Prostate gland (tissue), 2 donors: Measurements from ENCODE around the gene RPS15. TPM values are rescaled to one million over a fixed set of nuclear protein-coding genes. Genes with fewer than 3 reads are reported as not detected.

Source experiments
- DNase-seq: peaks from one replicate; pipeline ENCODE4 v3.0.0-alpha.2; 2019; ENCODE audit warnings: low spot score
- H3K27ac ChIP-seq, 2 donors: fragments of 200-600 bp; sonication (generic); 2 replicates each; pipeline ENCODE4 v1.5.1; 2017 to 2019
- H3K27me3 ChIP-seq: fragments of 200-600 bp; sonication (generic); replicated peaks from 2 replicates; pipeline ENCODE4 v1.5.1; 2019; ENCODE audit not compliant: insufficient read depth
- H3K36me3 ChIP-seq, 2 donors: fragments of 200-600 bp; sonication (generic); 1 replicate in 1 of 2; 2 replicates in 1 of 2; pipeline versions ENCODE4 v1.5.1 to v1.8.1; 2017 to 2019
- H3K4me1 ChIP-seq: fragments of 200-600 bp; sonication (generic); replicated peaks from 2 replicates; pipeline ENCODE4 v1.5.1; 2019
- H3K4me3 ChIP-seq, 2 donors: fragments of 200-600 bp; sonication (generic); 2 replicates each; pipeline ENCODE4 v1.5.1; 2017 to 2019
- H3K9me3 ChIP-seq: fragments of 200-600 bp; sonication (generic); 2 replicates; pipeline ENCODE4 v1.5.1; 2017
- POLR2A ChIP-seq: fragments of 450-650 bp; IDR thresholded peaks from one replicate; pipeline ENCODE4 v1.6.1; 2016; ENCODE audit warnings: antibody characterized with exemption, mild to moderate bottlenecking
- POLR2AphosphoS5 ChIP-seq: sonication (generic); formaldehyde crosslinking; IDR thresholded peaks from one replicate; pipeline ENCODE4 v1.6.1; 2017; ENCODE audit warnings: antibody characterized with exemption
- WGBS: methylation state at CpG from one replicate; pipeline ENCODE4 v1.1.5; 2018; 5-methylcytosine and 5-hydroxymethylcytosine counted together
- intact Hi-C: fragments of 100-400 bp; cut with DNase I; formaldehyde crosslinking; loops from one replicate; pipeline ENCODE4 v1.14.2; 2022
- total RNA-seq, 2 donors: library from RNA; depleted of rRNA; stranded (reverse); fragments of >200 nt; gene quantifications; one replicate each; pipeline ENCODE4 v1.1.0, GENCODE V29; 2016
- TF ChIP-seq, protein P1 (sequence below), 4 experiments: fragments of 200-600 bp in 2 of 4; fragments of 450-650 bp in 2 of 4; sonication (generic) in 2 of 4; IDR thresholded peaks; 1 replicate in 3 of 4; 2 replicates in 1 of 4; pipeline ENCODE4 v1.5.1; 2016 to 2019; ENCODE audit warnings: antibody characterized with exemption in 4 of 4, mild to moderate bottlenecking in 2 of 4, moderate library complexity in 2 of 4

The RPS15 gene
- total RNA-seq, 2 donors from 2014 or later, result 3,102 to 5,853 TPM

DNA sequence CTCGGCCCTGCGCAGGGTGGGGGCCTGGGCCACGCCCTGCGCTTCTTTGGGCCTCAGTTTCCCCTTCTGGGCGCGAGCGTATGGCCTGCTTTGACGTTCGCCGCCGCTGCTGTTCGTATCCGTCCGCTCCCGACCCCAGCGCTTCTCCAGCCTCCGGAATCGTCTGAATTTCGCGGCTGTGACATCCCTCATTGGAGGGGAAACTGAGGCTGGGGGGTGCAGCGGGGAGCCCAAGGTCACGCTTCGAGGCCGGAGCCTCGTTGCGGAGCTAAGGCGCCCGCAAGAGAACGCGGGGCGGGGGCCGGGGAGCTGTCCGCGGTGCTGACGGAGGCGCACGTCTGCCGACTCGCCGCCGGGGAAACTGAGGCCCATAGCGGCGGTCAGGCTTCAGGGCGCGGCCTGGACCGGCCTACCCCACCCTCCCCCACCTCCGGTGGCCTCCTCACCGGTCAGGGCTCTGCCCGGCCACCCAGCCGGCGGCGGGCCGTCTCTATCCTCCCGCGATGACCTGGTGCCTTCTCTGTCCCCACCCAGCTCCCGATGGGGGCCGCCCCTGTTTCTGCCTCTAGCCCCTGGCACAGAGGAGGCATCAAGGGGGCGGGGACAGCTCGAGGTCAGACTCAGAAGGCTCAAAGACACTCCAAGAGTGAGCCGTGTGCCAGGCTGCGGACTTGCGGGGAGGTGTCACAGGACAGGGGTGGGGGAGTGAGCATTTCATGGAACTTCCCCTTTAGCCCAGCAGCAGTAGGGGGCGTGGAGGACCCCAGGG is 8.7 kb downstream of the RPS15 start:
- no peaks in the 10 kb centered on the region for H3K36me3 ChIP-seq
- intact Hi-C loops, result no loop called here
- no peaks in the 10 kb centered on the region for H3K9me3 ChIP-seq
- 3% methylated on average over 58 of the region's 63 CpGs for WGBS
- DNase-seq, result no peak
- peak overlapping the region in 1 of 2 donors; percentile 33 for H3K4me3 ChIP-seq
- peaks cover 5% of the 10 kb centered on the region for H3K4me1 ChIP-seq
- peaks cover 44% of the 10 kb centered on the region for H3K27me3 ChIP-seq
- no peak overlapping the region for H3K27ac ChIP-seq
- TF ChIP-seq POLR2A (no peak), POLR2AphosphoS5 (no peak)
- TF ChIP-seq, protein P1, sequence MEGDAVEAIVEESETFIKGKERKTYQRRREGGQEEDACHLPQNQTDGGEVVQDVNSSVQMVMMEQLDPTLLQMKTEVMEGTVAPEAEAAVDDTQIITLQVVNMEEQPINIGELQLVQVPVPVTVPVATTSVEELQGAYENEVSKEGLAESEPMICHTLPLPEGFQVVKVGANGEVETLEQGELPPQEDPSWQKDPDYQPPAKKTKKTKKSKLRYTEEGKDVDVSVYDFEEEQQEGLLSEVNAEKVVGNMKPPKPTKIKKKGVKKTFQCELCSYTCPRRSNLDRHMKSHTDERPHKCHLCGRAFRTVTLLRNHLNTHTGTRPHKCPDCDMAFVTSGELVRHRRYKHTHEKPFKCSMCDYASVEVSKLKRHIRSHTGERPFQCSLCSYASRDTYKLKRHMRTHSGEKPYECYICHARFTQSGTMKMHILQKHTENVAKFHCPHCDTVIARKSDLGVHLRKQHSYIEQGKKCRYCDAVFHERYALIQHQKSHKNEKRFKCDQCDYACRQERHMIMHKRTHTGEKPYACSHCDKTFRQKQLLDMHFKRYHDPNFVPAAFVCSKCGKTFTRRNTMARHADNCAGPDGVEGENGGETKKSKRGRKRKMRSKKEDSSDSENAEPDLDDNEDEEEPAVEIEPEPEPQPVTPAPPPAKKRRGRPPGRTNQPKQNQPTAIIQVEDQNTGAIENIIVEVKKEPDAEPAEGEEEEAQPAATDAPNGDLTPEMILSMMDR (IDR thresholded peaks at IDR 0.05), result no peak

DNA sequence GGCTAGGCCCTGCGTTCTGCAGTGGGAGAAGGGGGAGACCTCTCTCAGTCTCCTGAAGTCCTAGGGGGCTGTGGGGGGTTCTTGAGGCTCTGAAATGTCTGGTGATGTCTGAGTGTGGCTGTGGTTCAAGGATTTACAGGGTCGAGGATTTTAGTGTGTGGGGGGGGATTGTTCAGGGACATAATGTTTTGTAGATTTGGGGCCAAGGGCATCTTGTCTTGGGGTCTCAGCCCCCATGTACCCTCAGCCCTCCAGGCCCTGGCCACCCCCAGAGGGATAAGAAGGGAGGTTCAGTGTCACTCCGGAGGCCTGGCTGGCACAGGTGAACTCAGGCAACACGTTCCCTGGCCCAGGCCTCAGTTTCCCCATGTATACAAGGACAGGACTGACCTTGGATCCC is 9.3 kb downstream of the RPS15 start:
- intact Hi-C loops, result no loop called here
- H3K36me3 ChIP-seq, result no peaks in the 10 kb centered on the region
- 29% methylated on average over 4 of the region's 4 CpGs for WGBS
- peaks cover 5% of the 10 kb centered on the region for H3K4me1 ChIP-seq
- H3K27me3 ChIP-seq, result peaks cover 50% of the 10 kb centered on the region
- no peak overlapping the region for H3K4me3 ChIP-seq
- H3K9me3 ChIP-seq, result no peaks in the 10 kb centered on the region
- H3K27ac ChIP-seq, result no peak overlapping the region
- no peak for DNase-seq
- TF ChIP-seq, protein P1 (IDR thresholded peaks at IDR 0.05), result no peak
- TF ChIP-seq POLR2A (no peak), POLR2AphosphoS5 (no peak)

DNA sequence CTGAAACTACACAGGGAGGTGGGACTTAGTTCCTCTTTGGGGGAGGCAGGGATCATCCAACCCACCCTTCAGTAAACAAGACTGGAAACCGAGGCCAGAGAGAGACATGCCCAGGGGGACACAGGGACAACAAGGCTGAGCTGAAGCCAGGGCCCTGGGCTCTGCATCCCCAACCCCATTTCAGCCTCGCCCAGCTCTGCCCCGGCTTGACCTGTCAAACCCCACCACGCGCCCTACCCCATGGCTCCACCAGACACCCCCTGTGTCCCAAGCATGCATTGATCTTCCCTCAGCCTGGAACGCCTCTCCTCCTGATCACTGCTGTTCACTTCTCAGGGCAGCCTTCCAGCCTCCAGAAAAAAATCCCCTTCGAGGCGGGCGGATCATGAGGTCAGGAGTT is 9.7 kb downstream of the RPS15 start:
- Histone ChIP-seq H3K27me3 (peaks cover 53% of the 10 kb centered on the region), H3K27ac (no peak overlapping the region), H3K4me3 (no peak overlapping the region), H3K9me3 (no peaks in the 10 kb centered on the region), H3K36me3 (no peaks in the 10 kb centered on the region), H3K4me1 (peaks cover 5% of the 10 kb centered on the region)
- DNase-seq, result no peak
- intact Hi-C loops, result no loop called here
- 84% methylated on average over 9 of the region's 9 CpGs for WGBS
- TF ChIP-seq, protein P1 (IDR thresholded peaks at IDR 0.05), result no peak
- TF ChIP-seq POLR2AphosphoS5, result no peak
- TF ChIP-seq POLR2A, result no peak

DNA sequence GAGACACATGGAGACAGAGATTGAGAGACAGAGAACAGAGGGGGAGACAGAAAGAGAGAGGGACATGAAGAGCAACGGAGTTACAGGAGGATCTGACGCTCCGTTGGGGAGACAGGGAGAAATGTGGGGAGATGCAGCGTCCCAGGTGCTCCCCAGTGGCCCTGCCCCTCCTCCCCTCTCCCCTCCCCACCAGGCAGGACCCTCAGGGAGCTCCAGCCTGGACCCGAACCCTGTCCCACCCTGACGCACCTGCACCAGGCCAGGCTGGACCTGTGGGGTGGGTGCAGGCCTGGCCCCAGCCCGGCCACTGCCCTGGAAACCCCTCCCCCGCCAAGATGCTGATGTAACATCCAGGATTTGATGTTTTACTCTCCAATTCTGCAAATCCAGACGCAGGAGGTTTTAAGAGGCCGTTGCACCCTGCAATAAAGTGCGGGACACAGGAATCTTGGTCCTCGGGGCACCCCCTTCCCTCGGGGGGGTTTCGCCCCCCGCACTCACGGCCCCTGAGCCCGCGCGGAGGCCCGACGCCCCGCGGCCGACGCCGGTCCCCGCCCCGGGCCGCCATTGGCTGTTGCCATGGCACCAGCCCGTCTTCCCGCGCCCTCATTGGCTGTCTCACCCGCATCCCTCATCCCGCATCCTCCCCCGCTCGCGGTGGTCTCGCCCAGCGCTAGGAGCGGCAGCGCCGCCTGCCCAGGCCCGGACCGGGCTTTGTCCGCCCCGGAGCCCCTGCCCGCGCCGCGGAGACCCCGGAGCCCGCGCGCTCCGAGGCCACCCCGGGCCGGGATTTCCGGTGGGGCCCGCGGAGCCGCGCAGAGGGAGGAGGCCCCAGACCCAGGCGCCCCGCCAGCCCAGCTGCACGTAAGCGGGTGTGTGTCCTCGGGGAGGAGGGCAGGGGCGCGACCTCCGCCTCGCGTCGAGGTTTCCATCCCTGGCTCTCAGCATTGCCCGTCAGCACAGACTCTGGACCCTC is 11.6 kb downstream of the RPS15 start, which contains the start of gene APC2:
Gene APC2, plus strand, starts transcription at position 655 of the 976 bp plus-strand sequence. CDS start 2,881 bp downstream, outside the sequence.
- TF ChIP-seq, protein P1 (IDR thresholded peaks at IDR 0.05), result no peak
- TF ChIP-seq POLR2AphosphoS5 (no peak), POLR2A (no peak)
- Histone ChIP-seq H3K27me3 (peaks cover 57% of the 10 kb centered on the region), H3K36me3 (no peaks in the 10 kb centered on the region), H3K9me3 (no peaks in the 10 kb centered on the region), H3K27ac (no peak within 1 kb of the TSS), H3K4me1 (peaks cover 5% of the 10 kb centered on the region), H3K4me3 (no peak within 1 kb of the TSS)
- intact Hi-C loops, result no loop called here
- 3% methylated on average over 74 of the region's 74 CpGs for WGBS
- no peak for DNase-seq
